HCT116 (cell line): ENCODE measurements around the gene ARFGAP1.

ENCODE experiments used
- ATF3 ChIP-seq: IDR thresholded peaks from 2 replicates; pipeline ENCODE4 v1.6.1; 2012
- CEBPB ChIP-seq: IDR thresholded peaks from 2 replicates; pipeline ENCODE4 v1.6.1; 2012; ENCODE audit warnings: low read depth
- CTCF ChIP-seq, 3 experiments: fragments of 200-600 bp in 1 of 3; sonication (generic) in 1 of 3; IDR thresholded peaks in 2 of 3; conservative IDR thresholded peaks in 1 of 3; 2 replicates each; pipeline ENCODE4 v1.5.1; 2012 to 2017; ENCODE audit warnings: low read depth in 2 of 3, low read length in 2 of 3, antibody characterized with exemption in 1 of 3, borderline replicate concordance in 1 of 3, control low read depth in 1 of 3, mild to moderate bottlenecking in 1 of 3, mixed read lengths in 1 of 3, mixed run types in 1 of 3, moderate library complexity in 1 of 3; ENCODE audit not compliant: insufficient read depth in 1 of 3
- EGR1 ChIP-seq: IDR thresholded peaks from 2 replicates; pipeline ENCODE4 v1.6.1; 2012; ENCODE audit warnings: low read depth
- ELF1 ChIP-seq: IDR thresholded peaks from 2 replicates; pipeline ENCODE4 v1.6.1; 2012; ENCODE audit warnings: low read depth, borderline replicate concordance
- EZH2 ChIP-seq: fragments of 200-600 bp; sonication (generic); IDR thresholded peaks from 2 replicates; pipeline ENCODE4 v1.6.1; 2017; ENCODE audit warnings: antibody characterized with exemption, mixed run types
- EZH2phosphoT487 ChIP-seq: fragments of 200-600 bp; IDR thresholded peaks from 2 replicates; pipeline ENCODE4 v1.6.1; 2018; ENCODE audit warnings: antibody characterized with exemption, borderline replicate concordance
- JUND ChIP-seq: IDR thresholded peaks from 2 replicates; pipeline ENCODE4 v1.6.1; 2012
- MAX ChIP-seq: IDR thresholded peaks from 2 replicates; pipeline ENCODE4 v1.6.1; 2012
- POLR2A ChIP-seq: IDR thresholded peaks from 2 replicates; pipeline ENCODE4 v1.7.0; 2011; ENCODE audit warnings: borderline replicate concordance; ENCODE audit not compliant: insufficient read depth, insufficient read length; ENCODE audit errors: extremely low read depth
- POLR2AphosphoS5 ChIP-seq: IDR thresholded peaks from 2 replicates; pipeline ENCODE4 v1.6.1; 2011; ENCODE audit warnings: mild to moderate bottlenecking, low read depth, low read length, moderate library complexity
- REST ChIP-seq: IDR thresholded peaks from 2 replicates; pipeline ENCODE4 v1.6.1; 2012; ENCODE audit warnings: low read depth
- ZFX ChIP-seq: fragments of 450-650 bp; IDR thresholded peaks from 2 replicates; pipeline ENCODE4 v1.6.1; 2017
- ZNF274 ChIP-seq: fragments of 200-500 bp; sonication (Bioruptor generic); IDR thresholded peaks from 2 replicates; pipeline ENCODE4 v1.6.1; 2014; ENCODE audit warnings: mild to moderate bottlenecking, low read depth, low read length, inconsistent platforms

- TF ChIP-seq CTCF (IDR thresholded peaks at IDR 0.05 in 2 of 3, conservative IDR thresholded peaks at IDR 0.05 in 1 of 3; ENCODE audit: borderline replicate concordance in 1 of 3, insufficient read depth in 1 of 3, low read depth in 2 of 3, low read length in 2 of 3) (no peak), ZNF274 (no peak), POLR2A (no peak), ELF1 (no peak), ATF3 (no peak), POLR2AphosphoS5 (no peak), ZFX (no peak), EZH2phosphoT487 (no peak), EZH2 (no peak), JUND (no peak), MAX (no peak), EGR1 (no peak), CEBPB (no peak), REST (no peak)
Observed at GRCh38 chr20:63241272-63241671, 31.3 kb upstream of the ARFGAP1 start.
